Stimulated activated CD8-positive, alpha-beta memory T cell treated with anti-CD3 and anti-CD28 coated beads, Interleukin-2, amount 100 ng/mL, for 1 hour (primary cell): ENCODE data around the gene AMPH.

Experiments
- DNase-seq, 2 donors: peaks; one replicate each; pipeline ENCODE4 v3.0.0-alpha.2; 2020; ENCODE audit warnings: low read depth in 2 of 2

The AMPH gene

GRCh38 chr7:38542156-38542555, 89.0 kb downstream of the AMPH start:
- no peak for DNase-seq

- DNase-seq: no peak
Measured at GRCh38 chr7:38541440-38541839, 89.7 kb downstream of the AMPH start.

GRCh38 chr7:38539477-38540081, 91.6 kb downstream of the AMPH start:
- no peak for DNase-seq

- DNase-seq: no peak
Measured at GRCh38 chr7:38535073-38535472, 96.1 kb downstream of the AMPH start.

GRCh38 chr7:38525857-38526256, 105.3 kb downstream of the AMPH start:
- DNase-seq: no peak

GRCh38 chr7:38524786-38525185, 106.4 kb downstream of the AMPH start:
- no peak for DNase-seq

GRCh38 chr7:38520741-38521140, 110.4 kb downstream of the AMPH start:
- no peak for DNase-seq

- DNase-seq: no peak
Measured at GRCh38 chr7:38518541-38518940, 112.6 kb downstream of the AMPH start.

- DNase-seq: no peak
Measured at GRCh38 chr7:38512704-38513103, 118.5 kb downstream of the AMPH start.

GRCh38 chr7:38512291-38512690, 118.9 kb downstream of the AMPH start:
- DNase-seq: no peak

GRCh38 chr7:38507384-38507783, 123.8 kb downstream of the AMPH start:
- no peak for DNase-seq

GRCh38 chr7:38506756-38507155, 124.4 kb downstream of the AMPH start:
- DNase-seq: no peak

GRCh38 chr7:38506004-38506403, 125.2 kb downstream of the AMPH start:
- no peak for DNase-seq

- DNase-seq: no peak
Measured at GRCh38 chr7:38504684-38505083, 126.5 kb downstream of the AMPH start.

GRCh38 chr7:38502848-38503247, 128.3 kb downstream of the AMPH start:
- no peak for DNase-seq

- DNase-seq: no peak
Measured at GRCh38 chr7:38502289-38502688, 128.9 kb downstream of the AMPH start.

GRCh38 chr7:38492010-38492409, 139.2 kb downstream of the AMPH start:
- DNase-seq: no peak

- DNase-seq: no peak
Measured at GRCh38 chr7:38482521-38482920, 148.7 kb downstream of the AMPH start.

GRCh38 chr7:38481401-38481800, 149.8 kb downstream of the AMPH start:
- DNase-seq: no peak

GRCh38 chr7:38478404-38478803, 152.8 kb downstream of the AMPH start:
- no peak for DNase-seq

- DNase-seq: no peak
Measured at GRCh38 chr7:38477333-38477732, 153.8 kb downstream of the AMPH start.

- no peak for DNase-seq
Measured at GRCh38 chr7:38476764-38477163, 154.4 kb downstream of the AMPH start.

- no peak for DNase-seq
Measured at GRCh38 chr7:38465956-38466355, 165.2 kb downstream of the AMPH start.
